C4-2B (cell line): ENCODE results near the gene RIT2.

Experiments
- ZFX ChIP-seq: fragments of 450-650 bp; IDR thresholded peaks from 2 replicates; pipeline ENCODE4 v1.6.1; 2017
- TF ChIP-seq, protein P1 (sequence below): fragments of 450-650 bp; conservative IDR thresholded peaks from 2 replicates; pipeline ENCODE4 v1.5.1; 2017; ENCODE audit warnings: mild to moderate bottlenecking

DNA sequence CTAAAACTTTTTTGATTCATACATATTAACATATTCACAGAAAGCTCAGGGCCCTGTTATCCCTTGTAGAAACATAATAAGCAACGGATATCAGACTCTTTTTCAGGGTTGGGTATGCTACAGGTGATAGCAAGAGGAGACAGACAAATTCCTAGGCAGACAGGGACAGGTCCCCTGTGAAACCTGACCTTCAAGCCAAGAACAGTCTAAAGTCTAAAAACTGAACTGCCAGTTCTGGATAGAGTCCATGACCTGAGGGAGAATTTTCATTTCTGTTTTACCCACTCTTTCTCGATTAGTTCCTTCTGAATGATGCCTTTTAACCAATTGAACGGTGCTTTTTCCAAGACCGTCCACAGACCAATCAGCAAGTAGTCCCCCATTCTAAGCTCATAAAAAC is 54.2 kb downstream of the RIT2 start:
- TF ChIP-seq, protein P1, sequence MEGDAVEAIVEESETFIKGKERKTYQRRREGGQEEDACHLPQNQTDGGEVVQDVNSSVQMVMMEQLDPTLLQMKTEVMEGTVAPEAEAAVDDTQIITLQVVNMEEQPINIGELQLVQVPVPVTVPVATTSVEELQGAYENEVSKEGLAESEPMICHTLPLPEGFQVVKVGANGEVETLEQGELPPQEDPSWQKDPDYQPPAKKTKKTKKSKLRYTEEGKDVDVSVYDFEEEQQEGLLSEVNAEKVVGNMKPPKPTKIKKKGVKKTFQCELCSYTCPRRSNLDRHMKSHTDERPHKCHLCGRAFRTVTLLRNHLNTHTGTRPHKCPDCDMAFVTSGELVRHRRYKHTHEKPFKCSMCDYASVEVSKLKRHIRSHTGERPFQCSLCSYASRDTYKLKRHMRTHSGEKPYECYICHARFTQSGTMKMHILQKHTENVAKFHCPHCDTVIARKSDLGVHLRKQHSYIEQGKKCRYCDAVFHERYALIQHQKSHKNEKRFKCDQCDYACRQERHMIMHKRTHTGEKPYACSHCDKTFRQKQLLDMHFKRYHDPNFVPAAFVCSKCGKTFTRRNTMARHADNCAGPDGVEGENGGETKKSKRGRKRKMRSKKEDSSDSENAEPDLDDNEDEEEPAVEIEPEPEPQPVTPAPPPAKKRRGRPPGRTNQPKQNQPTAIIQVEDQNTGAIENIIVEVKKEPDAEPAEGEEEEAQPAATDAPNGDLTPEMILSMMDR: no peak
- no peak for TF ChIP-seq ZFX
